ENCODE results near the gene GALNT2.

DNA sequence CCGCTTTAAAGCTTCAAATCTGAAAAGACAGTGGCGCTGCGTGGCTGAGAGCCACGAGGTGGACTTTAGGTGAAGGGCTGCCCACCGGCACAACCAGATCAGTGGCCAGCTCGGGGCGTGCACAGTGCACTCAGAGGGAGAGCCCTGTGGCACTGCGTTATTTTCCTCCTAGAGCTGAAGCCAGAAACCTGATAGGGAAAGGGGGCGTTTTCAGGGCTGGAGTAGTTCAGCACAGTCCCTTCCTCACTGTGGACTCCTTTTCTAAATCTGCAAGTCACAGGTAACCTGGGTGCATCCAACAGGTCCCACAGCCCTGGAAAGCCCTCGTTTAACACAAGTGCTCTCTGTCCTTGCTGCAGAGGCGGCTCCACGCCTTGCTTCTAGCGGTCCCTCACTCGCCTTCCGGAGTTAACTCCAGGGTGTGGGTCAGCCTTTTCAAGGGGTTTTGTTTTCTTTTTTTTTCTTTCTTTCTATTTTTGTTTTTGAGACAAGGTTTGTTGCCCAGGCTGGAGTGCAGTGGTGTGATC is 81.2 kb downstream of the GALNT2 start:
- peak; percentile 32; the same call in 1 of the 2 replicates for TF ChIP-seq MYC (IDR thresholded peaks at IDR 0.05; ENCODE audit: low read depth, low read length)
- TF ChIP-seq MYC (CRISPR knock-in tag; IDR thresholded peaks at IDR 0.05; ENCODE audit: borderline replicate concordance, low read depth): no peak
- no peak for TF ChIP-seq ASH1L (IDR thresholded peaks at IDR 0.05; ENCODE audit: borderline replicate concordance, low read depth, partially characterized antibody)
- TF ChIP-seq EGR1 (conservative IDR thresholded peaks at IDR 0.05): no peak
- TF ChIP-seq, protein P1, sequence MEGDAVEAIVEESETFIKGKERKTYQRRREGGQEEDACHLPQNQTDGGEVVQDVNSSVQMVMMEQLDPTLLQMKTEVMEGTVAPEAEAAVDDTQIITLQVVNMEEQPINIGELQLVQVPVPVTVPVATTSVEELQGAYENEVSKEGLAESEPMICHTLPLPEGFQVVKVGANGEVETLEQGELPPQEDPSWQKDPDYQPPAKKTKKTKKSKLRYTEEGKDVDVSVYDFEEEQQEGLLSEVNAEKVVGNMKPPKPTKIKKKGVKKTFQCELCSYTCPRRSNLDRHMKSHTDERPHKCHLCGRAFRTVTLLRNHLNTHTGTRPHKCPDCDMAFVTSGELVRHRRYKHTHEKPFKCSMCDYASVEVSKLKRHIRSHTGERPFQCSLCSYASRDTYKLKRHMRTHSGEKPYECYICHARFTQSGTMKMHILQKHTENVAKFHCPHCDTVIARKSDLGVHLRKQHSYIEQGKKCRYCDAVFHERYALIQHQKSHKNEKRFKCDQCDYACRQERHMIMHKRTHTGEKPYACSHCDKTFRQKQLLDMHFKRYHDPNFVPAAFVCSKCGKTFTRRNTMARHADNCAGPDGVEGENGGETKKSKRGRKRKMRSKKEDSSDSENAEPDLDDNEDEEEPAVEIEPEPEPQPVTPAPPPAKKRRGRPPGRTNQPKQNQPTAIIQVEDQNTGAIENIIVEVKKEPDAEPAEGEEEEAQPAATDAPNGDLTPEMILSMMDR (IDR thresholded peaks at IDR 0.05 in 2 of 3, conservative IDR thresholded peaks at IDR 0.05 in 1 of 3; ENCODE audit: insufficient read depth in 2 of 3, low read depth in 1 of 3, low read length in 3 of 3): no peak
- TF ChIP-seq, protein P2, sequence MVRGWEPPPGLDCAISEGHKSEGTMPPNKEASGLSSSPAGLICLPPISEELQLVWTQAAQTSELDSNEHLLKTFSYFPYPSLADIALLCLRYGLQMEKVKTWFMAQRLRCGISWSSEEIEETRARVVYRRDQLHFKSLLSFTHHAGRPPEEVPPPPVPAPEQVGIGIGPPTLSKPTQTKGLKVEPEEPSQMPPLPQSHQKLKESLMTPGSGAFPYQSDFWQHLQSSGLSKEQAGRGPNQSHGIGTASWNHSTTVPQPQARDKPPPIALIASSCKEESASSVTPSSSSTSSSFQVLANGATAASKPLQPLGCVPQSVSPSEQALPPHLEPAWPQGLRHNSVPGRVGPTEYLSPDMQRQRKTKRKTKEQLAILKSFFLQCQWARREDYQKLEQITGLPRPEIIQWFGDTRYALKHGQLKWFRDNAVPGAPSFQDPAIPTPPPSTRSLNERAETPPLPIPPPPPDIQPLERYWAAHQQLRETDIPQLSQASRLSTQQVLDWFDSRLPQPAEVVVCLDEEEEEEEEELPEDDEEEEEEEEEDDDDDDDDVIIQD (CRISPR knock-in tag; IDR thresholded peaks at IDR 0.05): no peak

All from K562 (cell line).